ENCODE measurements around the gene KLHL22.
A peak's percentile ranks its signal among the peaks of the same experiment; 100 is the strongest.

Gene KLHL22

GRCh38 chr22:20525048-20525447, 29.5 kb upstream of the KLHL22 start:
- Histone ChIP-seq H3K4me1 (peaks cover 60% of the 10 kb centered on the region), H3K36me3 (peaks cover 74% of the 10 kb centered on the region), H4K20me1 (peaks cover 100% of the 10 kb centered on the region), H3K27ac (peak overlapping the region; percentile 47), H3K9ac (no peak overlapping the region), H3K27me3 (no peaks in the 10 kb centered on the region), H3K4me2 (peak overlapping the region; percentile 68), H3K9me3 (no peaks in the 10 kb centered on the region), H3K4me3 (no peak overlapping the region)
- TF ChIP-seq Cebpa-rat (IDR thresholded peaks at IDR 0.05), result no peak

GRCh38 chr22:20524004-20524481, 28.4 kb upstream of the KLHL22 start:
- H3K9ac ChIP-seq, result peak overlapping the region; percentile 63
- peaks cover 67% of the 10 kb centered on the region for H3K4me1 ChIP-seq
- no peaks in the 10 kb centered on the region for H3K27me3 ChIP-seq
- H3K4me3 ChIP-seq, result no peak overlapping the region
- H3K4me2 ChIP-seq, result peak overlapping the region; percentile 68
- no peaks in the 10 kb centered on the region for H3K9me3 ChIP-seq
- peaks cover 100% of the 10 kb centered on the region for H4K20me1 ChIP-seq
- H3K36me3 ChIP-seq, result peaks cover 74% of the 10 kb centered on the region
- no peak for TF ChIP-seq Cebpa-rat (IDR thresholded peaks at IDR 0.05)
- H3K27ac ChIP-seq, result peak overlapping the region; percentile 75

DNA sequence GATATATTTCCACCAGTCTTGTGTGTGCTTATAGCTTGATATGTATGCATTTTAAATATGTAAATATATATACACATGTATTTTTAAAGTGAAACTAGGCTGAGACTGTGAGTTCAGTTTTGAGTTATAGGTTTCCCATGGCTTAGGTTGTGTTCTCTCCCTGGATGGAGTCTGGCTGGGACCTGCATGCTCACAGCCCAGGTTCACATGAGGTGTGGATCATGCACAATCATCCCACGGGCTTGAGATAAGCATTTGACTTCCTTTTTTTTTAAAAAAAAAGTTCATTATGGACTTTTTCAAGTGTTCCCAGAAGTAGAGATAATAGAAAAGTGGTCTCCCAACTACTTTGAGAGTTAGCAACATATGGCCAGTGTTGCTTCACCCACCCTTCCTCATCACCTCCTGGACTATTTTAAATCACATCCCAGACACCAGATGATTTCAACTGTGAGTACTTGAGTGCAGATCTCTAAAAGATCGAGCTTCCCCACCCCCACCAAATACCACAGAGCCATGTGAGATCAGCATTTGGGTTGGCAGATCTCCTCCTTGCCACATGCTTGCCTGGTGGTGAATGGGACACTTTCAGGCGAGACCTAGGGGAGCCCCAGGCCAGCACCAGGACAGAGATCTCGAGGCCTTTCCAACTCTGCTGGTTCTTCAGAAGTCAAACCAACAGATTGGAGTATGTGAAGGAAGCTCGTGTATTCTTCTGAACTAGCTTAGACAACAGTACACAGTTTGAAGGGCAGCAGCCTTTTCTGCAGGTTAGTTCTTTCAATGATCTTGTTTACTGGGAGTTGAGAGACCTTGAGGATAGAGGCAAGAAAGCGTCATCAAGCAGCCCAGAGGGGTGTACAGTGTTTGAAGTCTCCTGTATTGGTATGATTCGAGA, 27.7 kb upstream of the KLHL22 start:
- Histone ChIP-seq H3K36me3 (peaks cover 74% of the 10 kb centered on the region), H3K4me3 (no peak overlapping the region), H3K27ac (peak overlapping the region; percentile 75), H3K27me3 (no peaks in the 10 kb centered on the region), H4K20me1 (peaks cover 100% of the 10 kb centered on the region), H3K9ac (peak overlapping the region; percentile 63), H3K4me2 (peak overlapping the region; percentile 68), H3K9me3 (no peaks in the 10 kb centered on the region), H3K4me1 (peaks cover 67% of the 10 kb centered on the region)
- TF ChIP-seq Cebpa-rat (IDR thresholded peaks at IDR 0.05), result no peak

- H3K36me3 ChIP-seq, result peaks cover 74% of the 10 kb centered on the region
- peak overlapping the region; percentile 68 for H3K4me2 ChIP-seq
- H3K9ac ChIP-seq, result no peak overlapping the region
- peak overlapping the region; percentile 75 for H3K27ac ChIP-seq
- no peaks in the 10 kb centered on the region for H3K9me3 ChIP-seq
- no peaks in the 10 kb centered on the region for H3K27me3 ChIP-seq
- H3K4me3 ChIP-seq, result no peak overlapping the region
- no peak for TF ChIP-seq Cebpa-rat (IDR thresholded peaks at IDR 0.05)
- peaks cover 100% of the 10 kb centered on the region for H4K20me1 ChIP-seq
- H3K4me1 ChIP-seq, result peaks cover 70% of the 10 kb centered on the region
These were observed 26.8 kb upstream of the KLHL22 start for GRCh38 chr22:20522134-20523004.

DNA sequence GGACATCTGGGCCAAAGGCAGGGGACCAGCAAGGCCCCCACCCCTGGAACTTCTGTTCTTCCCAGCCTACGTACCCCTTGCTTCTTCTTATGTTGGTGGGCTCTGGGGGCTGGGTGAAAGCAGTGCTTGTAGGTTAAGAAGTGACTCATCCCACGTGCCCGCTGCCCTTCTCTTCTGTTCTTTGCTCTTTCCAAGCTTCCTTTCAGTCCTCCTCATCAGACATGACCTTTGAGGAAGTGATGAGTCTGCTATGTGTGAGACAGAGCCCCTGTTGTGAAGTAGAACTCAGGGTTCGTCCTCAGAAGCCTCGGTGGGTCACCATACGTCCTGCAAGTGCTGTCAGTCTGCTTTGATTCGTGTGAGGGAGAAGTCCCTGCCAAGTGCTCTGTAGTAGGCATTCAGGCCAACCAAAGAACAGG, 24.5 kb upstream of the KLHL22 start:
- Histone ChIP-seq H3K36me3 (peaks cover 71% of the 10 kb centered on the region), H3K9me3 (no peaks in the 10 kb centered on the region), H3K4me2 (no peak overlapping the region), H3K27me3 (no peaks in the 10 kb centered on the region), H4K20me1 (peaks cover 100% of the 10 kb centered on the region), H3K27ac (0 out of 2 replicates have a peak overlapping the region, but pooled peaks have one; percentile 15), H3K4me1 (peaks cover 50% of the 10 kb centered on the region), H3K4me3 (no peak overlapping the region), H3K9ac (no peak overlapping the region)
- TF ChIP-seq Cebpa-rat (IDR thresholded peaks at IDR 0.05), result no peak

DNA sequence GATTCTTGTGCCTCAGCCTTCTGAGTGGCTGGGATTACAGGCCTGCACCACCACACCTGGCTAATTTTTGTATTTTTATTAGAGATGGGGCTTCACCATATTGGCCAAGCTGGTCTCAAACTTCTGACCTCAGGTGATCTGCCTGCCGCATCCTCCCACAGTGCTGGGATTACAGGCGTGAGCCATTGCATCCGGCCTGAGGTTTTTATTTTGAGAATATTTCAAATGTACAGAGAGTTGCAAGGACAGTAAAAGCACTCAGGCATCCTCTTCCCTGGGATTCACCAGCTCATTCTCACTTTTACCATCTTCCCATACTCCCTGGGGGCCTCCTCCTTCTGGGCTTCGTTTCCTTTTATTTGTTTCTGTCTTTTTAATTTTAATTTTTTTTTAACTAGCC, 24.0 kb upstream of the KLHL22 start:
- Histone ChIP-seq H3K9me3 (no peaks in the 10 kb centered on the region), H3K4me3 (no peak overlapping the region), H4K20me1 (peaks cover 100% of the 10 kb centered on the region), H3K27me3 (no peaks in the 10 kb centered on the region), H3K4me2 (no peak overlapping the region), H3K9ac (no peak overlapping the region), H3K4me1 (peaks cover 44% of the 10 kb centered on the region), H3K27ac (0 out of 2 replicates have a peak overlapping the region, but pooled peaks have one; percentile 15), H3K36me3 (peaks cover 76% of the 10 kb centered on the region)
- no peak for TF ChIP-seq Cebpa-rat (IDR thresholded peaks at IDR 0.05)

- Histone ChIP-seq H3K27ac (0 out of 2 replicates have a peak overlapping the region, but pooled peaks have one; percentile 8), H3K9me3 (no peaks in the 10 kb centered on the region), H3K4me3 (no peak overlapping the region), H3K4me1 (peaks cover 29% of the 10 kb centered on the region), H3K36me3 (peaks cover 92% of the 10 kb centered on the region), H3K9ac (no peak overlapping the region), H3K27me3 (no peaks in the 10 kb centered on the region), H4K20me1 (peaks cover 100% of the 10 kb centered on the region), H3K4me2 (no peak overlapping the region)
- no peak for TF ChIP-seq Cebpa-rat (IDR thresholded peaks at IDR 0.05)
These were observed 22.4 kb upstream of the KLHL22 start for GRCh38 chr22:20517841-20518592.

DNA sequence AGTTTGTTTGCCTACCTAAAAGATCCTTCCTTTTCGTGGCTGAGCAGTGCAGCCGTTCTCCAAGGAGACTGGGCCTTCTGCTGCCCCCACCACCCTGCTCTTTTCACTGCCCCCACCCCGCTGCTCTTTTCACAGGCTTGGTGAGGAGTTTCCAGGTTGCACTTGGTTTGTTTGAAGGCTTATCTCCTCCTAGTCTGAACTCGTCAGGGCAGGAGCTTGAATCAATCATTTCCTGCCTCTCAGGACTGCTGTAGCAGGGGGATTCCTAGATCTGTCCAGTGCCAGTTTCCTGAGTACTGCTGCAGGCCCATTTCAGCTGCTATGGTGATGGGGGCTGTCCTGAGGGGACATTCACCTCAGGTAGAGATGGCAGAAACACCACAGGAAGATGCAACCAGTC, 21.8 kb upstream of the KLHL22 start:
- Histone ChIP-seq H3K9ac (no peak overlapping the region), H3K27me3 (no peaks in the 10 kb centered on the region), H4K20me1 (peaks cover 100% of the 10 kb centered on the region), H3K9me3 (no peaks in the 10 kb centered on the region), H3K27ac (peak overlapping the region; percentile 12; the same call in 1 of the 2 replicates), H3K4me2 (no peak overlapping the region), H3K36me3 (peaks cover 94% of the 10 kb centered on the region), H3K4me1 (peaks cover 23% of the 10 kb centered on the region), H3K4me3 (no peak overlapping the region)
- no peak for TF ChIP-seq Cebpa-rat (IDR thresholded peaks at IDR 0.05)

- no peak overlapping the region for H3K4me2 ChIP-seq
- no peak overlapping the region for H3K4me3 ChIP-seq
- H3K9ac ChIP-seq, result no peak overlapping the region
- peaks cover 22% of the 10 kb centered on the region for H3K4me1 ChIP-seq
- no peak overlapping the region for H3K27ac ChIP-seq
- H3K36me3 ChIP-seq, result peaks cover 91% of the 10 kb centered on the region
- no peak for TF ChIP-seq Cebpa-rat (IDR thresholded peaks at IDR 0.05)
- H3K9me3 ChIP-seq, result no peaks in the 10 kb centered on the region
- peaks cover 100% of the 10 kb centered on the region for H4K20me1 ChIP-seq
- H3K27me3 ChIP-seq, result no peaks in the 10 kb centered on the region
These were observed 20.8 kb upstream of the KLHL22 start for GRCh38 chr22:20516399-20516798.

Data from BLaER1 (cell line).